Right lobe of liver (tissue), 4 donors: ENCODE measurements around the gene ZNF12.

ENCODE experiments used
- CTCF ChIP-seq, 4 donors: fragments of 200-600 bp in 3 of 4; fragments of 450-650 bp in 1 of 4; IDR thresholded peaks; one replicate each; pipeline versions ENCODE4 v1.5.1 to v1.8.0; 2016 to 2022; ENCODE audit warnings: antibody characterized with exemption in 4 of 4, mild to moderate bottlenecking in 2 of 4
- POLR2A ChIP-seq: fragments of 450-650 bp; IDR thresholded peaks from one replicate; pipeline ENCODE4 v1.6.1; 2017; ENCODE audit warnings: antibody characterized with exemption, mild to moderate bottlenecking
- donor health status: DM: no; HTN: no; CAD: no.
- donor health status: DM: no; HTN: no; CAD: no.
- donor health status: DM: no; HTN: yes; CAD: no.

GRCh38 chr7:6652446-6653011 is 54.2 kb downstream of the ZNF12 start:
- TF ChIP-seq POLR2A (no peak), CTCF (IDR thresholded peaks at IDR 0.05) (no peak)
